GM19468 (cell line): ENCODE measurements around the gene CREB3L2.
"Not testable (repeated sequence)": the region's sequence is repeated elsewhere in the genome, so short reads cannot be mapped to it uniquely, and the experiment has no call there.

Experiments
- ATAC-seq: cut with Tn5 transposase; IDR thresholded peaks from one replicate; pipeline ENCODE4 v1.9.1; 2021; ENCODE audit warnings: mild to moderate bottlenecking, moderate library complexity, moderate number of reproducible peaks; ENCODE audit not compliant: unreplicated experiment; ENCODE audit errors: extremely low read depth

Gene CREB3L2, protein sequence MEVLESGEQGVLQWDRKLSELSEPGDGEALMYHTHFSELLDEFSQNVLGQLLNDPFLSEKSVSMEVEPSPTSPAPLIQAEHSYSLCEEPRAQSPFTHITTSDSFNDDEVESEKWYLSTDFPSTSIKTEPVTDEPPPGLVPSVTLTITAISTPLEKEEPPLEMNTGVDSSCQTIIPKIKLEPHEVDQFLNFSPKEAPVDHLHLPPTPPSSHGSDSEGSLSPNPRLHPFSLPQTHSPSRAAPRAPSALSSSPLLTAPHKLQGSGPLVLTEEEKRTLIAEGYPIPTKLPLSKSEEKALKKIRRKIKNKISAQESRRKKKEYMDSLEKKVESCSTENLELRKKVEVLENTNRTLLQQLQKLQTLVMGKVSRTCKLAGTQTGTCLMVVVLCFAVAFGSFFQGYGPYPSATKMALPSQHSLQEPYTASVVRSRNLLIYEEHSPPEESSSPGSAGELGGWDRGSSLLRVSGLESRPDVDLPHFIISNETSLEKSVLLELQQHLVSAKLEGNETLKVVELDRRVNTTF

DNA sequence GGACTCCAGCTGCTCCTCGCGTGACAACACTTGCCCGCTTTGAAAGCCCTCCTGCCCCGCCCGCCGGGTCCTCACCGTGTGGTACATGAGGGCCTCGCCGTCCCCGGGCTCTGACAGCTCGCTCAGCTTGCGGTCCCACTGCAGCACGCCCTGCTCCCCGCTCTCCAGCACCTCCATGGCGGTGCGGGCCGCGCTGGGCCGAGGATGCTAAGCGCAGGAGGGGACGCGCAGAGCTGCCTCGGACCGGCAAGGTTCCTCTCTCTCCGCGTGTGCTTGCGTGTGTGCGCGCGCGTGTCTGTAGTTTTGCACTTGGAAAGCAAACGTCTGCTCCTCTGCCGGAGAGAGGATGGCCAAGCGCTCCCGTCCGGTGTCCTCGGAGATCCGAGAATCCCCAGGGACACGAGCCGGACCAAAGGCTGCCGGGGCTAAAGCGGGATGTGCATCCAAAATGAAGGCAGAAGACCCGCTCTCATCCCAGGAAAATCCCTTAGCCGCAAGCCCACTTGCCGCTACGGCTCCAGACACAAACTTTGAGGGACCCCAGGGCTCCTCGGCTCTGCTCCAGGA is at the start of gene CREB3L2:
Gene CREB3L2, minus strand, starts transcription at position 558 of the 567 bp plus-strand sequence. Its CDS starts 381 bp downstream, at position 177.
- ATAC-seq, result no peak

- ATAC-seq, result no peak
These were observed 47.7 kb upstream of the CREB3L2 start for GRCh38 chr7:138049505-138050116.

- no peak for ATAC-seq
These were observed 46.0 kb upstream of the CREB3L2 start for GRCh38 chr7:138047907-138048306.

- ATAC-seq, result no peak
These were observed 43.0 kb upstream of the CREB3L2 start for GRCh38 chr7:138044897-138045296.

DNA sequence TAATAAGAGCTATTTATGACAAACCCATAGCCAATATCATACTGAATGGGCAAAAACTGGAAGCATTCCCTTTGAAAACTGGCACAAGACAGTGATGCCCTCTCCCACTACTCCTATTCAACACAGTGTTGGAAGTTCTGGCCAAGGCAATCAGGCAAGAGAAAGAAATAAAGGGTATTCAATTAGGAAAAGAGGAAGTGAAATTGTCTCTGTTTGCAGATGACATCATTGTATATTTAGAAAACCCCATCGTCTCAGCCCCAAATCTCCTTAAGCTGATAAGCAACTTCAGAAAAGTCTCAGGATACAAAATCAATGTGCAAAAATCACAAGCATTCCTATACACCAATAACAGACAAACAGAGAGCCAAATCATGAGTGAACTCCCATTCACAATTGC is 38.2 kb upstream of the CREB3L2 start:
- ATAC-seq, result not testable (repeated sequence)

GRCh38 chr7:138036135-138036534 is 34.2 kb upstream of the CREB3L2 start:
- ATAC-seq, result no peak

DNA sequence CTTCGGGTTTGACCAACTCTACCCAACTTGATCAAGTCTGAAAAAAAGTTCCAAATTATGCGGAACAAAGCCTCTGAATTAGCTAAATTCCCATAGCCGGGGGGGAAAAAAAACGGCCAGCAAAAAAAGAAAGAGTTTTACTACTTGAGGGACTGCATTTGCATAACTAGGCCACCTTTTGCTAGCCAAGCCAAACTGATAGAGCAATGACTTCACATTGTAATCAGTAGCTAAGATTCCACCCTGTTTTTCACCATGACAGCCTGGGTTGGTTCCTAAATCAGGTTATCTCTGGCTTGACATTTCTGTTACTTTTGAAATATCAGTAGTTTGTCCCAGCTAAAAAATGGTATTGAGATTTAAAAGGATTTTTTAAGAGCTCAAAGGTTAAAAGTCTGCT is 31.4 kb upstream of the CREB3L2 start:
- ATAC-seq, result no peak

GRCh38 chr7:138032770-138033169 is 30.9 kb upstream of the CREB3L2 start:
- no peak for ATAC-seq

- ATAC-seq, result no peak
These were observed 30.3 kb upstream of the CREB3L2 start for GRCh38 chr7:138032186-138032585.

DNA sequence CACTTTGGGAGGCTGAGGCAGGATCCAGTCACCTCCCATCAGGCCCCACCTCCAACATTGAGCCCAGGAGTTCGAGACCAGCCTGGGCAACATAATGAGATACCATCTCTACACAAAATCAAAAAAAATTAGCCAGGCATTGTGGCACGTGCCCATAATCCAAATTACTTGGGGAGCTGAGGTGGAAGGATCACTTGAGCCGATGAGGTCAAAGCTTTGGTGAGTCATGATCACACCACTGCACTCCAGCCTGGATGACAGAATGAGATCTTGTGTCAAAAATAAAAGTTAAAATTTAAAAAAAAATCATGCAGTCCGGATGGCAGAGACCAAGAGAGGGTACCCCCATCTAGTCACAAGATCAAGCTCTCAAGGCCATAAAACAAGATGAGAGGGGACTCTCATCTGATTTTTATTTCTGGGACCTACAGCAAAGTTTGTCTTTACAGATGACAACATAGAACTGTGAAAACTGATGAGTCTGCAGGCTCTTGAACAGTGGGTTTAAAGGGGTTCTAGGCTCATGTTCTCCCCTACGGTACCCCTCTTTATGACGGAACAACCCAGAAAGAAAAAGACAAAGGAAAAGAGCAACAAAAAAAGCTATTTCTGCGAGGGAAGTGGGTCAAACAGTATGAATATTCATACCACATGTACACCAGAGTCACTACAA is 28.9 kb upstream of the CREB3L2 start:
- ATAC-seq, result no peak

- ATAC-seq, result no peak
These were observed 28.1 kb upstream of the CREB3L2 start for GRCh38 chr7:138029941-138030340.

GRCh38 chr7:138029126-138029525 is 27.2 kb upstream of the CREB3L2 start:
- no peak for ATAC-seq

DNA sequence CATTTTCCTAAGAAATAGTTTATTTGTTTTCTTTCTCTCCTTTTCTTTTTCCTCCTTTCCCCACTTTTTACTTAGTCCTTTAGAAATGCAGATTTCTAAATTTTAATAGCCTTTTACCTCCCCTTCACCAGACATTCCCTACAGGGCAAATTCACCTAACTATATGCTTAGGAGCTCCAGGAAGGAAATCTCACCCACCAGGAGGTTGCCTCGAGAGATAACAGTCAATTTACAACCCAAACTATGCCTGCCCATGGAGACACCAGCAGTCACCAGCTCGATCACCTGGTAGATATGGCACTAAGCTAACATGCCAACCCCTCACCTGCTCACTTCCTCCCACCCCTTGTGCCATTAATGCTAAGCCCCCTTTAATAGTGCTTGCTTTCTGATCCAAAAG is 25.2 kb upstream of the CREB3L2 start:
- ATAC-seq, result no peak

- ATAC-seq, result no peak
These were observed 23.6 kb upstream of the CREB3L2 start for GRCh38 chr7:138025215-138026186.

GRCh38 chr7:138024765-138025164 is 22.9 kb upstream of the CREB3L2 start:
- ATAC-seq, result no peak

DNA sequence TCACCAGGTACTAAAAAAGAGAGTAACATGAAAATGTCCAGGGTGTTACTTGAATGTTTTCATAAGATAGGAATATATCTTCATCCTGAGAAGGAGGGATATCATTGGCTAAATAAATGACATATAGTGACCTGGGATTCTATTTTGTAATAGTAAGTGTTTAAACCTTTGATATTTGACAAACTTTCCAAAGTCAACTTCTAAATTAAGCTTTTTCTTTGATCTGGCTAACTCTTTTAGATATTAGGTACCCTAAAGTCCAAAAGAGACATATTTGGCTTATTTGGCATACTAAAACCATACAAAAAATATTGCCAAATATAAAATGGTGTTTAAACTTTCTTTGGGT is 22.4 kb upstream of the CREB3L2 start:
- no peak for ATAC-seq

- peak; percentile 66 for ATAC-seq
These were observed 21.9 kb upstream of the CREB3L2 start for GRCh38 chr7:138023618-138024342.

DNA sequence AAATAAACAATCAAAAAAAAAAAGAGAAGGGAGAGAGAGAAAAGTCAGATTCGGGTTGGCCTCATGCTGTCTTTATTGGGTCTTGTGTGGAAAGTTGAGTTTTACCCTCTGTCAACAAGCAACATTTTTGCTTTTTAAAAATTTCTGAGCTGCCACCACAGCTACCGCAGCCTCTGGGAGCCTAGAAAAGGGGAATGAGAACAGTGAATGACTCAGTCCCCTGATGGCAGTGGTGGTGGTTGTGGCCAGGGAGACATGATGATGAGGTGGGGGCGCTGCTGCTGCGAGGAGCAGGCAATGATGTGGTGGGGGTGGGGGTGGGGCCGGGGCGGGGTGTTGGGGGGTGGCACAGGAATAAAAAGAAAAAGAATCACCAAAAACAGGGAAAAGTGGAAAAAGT is 20.0 kb upstream of the CREB3L2 start:
- ATAC-seq, result no peak

DNA sequence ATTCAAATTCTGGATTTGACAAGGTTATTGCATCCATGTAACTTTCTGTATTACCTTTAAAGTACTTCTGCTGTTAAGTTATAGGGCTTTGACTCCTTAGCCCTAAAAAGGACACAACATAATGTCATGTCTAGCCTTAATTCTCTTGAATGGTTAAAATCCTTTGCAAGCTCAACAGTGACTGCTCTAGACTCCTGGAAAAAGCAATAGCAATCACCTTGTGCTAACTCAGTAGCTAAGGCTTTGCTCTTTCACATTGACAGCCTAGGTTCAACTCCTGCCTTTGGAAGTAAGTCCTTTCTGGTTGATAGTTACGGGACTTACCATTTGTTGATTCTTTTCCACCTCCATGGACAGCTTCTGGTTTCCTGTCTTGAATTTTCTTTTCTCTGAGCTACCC is 16.1 kb upstream of the CREB3L2 start:
- no peak for ATAC-seq
